HL-60 (cell line): Measurements from ENCODE around the gene CNGA4.

Source experiments
- GABPA ChIP-seq: IDR thresholded peaks from 2 replicates; pipeline ENCODE4 v1.6.1; 2012; ENCODE audit warnings: low read depth
- POLR2AphosphoS5 ChIP-seq: IDR thresholded peaks from 2 replicates; pipeline ENCODE4 v1.6.1; 2012; ENCODE audit warnings: low read depth
- SPI1 ChIP-seq: IDR thresholded peaks from 2 replicates; pipeline ENCODE4 v1.6.1; 2012; ENCODE audit warnings: low read depth, mild to moderate bottlenecking, borderline replicate concordance
- TF ChIP-seq, protein P1 (sequence below): IDR thresholded peaks from 2 replicates; pipeline ENCODE4 v1.6.1; 2012; ENCODE audit warnings: low read depth; ENCODE audit not compliant: insufficient replicate concordance
- TF ChIP-seq, protein P2 (sequence below): IDR thresholded peaks from one replicate; pipeline ENCODE4 v1.5.1; 2011; ENCODE audit warnings: low read length, control low read depth, inconsistent platforms; ENCODE audit not compliant: insufficient read depth

DNA sequence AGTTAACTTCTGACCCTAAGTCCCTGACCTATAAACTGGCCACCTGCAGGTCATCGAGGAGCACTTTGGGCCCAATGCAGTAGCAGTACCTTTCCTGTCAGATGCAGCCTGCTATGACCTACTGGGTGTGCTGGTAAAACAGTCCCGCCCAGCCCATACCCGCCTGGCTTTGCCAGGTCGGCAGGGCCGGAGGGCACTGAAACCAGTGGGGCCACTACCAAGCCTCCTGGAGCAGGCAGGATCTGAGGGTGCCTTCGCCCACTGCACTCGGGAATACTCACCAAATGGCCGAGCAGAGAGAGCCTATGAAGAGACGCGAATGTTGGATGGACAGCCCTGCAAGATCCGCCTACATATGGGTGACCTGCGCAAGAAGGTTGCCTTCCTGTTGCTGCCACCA, 29.1 kb upstream of the CNGA4 start:
- TF ChIP-seq POLR2AphosphoS5 (no peak), GABPA (no peak), SPI1 (no peak)
- TF ChIP-seq, protein P1, sequence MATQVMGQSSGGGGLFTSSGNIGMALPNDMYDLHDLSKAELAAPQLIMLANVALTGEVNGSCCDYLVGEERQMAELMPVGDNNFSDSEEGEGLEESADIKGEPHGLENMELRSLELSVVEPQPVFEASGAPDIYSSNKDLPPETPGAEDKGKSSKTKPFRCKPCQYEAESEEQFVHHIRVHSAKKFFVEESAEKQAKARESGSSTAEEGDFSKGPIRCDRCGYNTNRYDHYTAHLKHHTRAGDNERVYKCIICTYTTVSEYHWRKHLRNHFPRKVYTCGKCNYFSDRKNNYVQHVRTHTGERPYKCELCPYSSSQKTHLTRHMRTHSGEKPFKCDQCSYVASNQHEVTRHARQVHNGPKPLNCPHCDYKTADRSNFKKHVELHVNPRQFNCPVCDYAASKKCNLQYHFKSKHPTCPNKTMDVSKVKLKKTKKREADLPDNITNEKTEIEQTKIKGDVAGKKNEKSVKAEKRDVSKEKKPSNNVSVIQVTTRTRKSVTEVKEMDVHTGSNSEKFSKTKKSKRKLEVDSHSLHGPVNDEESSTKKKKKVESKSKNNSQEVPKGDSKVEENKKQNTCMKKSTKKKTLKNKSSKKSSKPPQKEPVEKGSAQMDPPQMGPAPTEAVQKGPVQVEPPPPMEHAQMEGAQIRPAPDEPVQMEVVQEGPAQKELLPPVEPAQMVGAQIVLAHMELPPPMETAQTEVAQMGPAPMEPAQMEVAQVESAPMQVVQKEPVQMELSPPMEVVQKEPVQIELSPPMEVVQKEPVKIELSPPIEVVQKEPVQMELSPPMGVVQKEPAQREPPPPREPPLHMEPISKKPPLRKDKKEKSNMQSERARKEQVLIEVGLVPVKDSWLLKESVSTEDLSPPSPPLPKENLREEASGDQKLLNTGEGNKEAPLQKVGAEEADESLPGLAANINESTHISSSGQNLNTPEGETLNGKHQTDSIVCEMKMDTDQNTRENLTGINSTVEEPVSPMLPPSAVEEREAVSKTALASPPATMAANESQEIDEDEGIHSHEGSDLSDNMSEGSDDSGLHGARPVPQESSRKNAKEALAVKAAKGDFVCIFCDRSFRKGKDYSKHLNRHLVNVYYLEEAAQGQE: no peak
- TF ChIP-seq, protein P2, sequence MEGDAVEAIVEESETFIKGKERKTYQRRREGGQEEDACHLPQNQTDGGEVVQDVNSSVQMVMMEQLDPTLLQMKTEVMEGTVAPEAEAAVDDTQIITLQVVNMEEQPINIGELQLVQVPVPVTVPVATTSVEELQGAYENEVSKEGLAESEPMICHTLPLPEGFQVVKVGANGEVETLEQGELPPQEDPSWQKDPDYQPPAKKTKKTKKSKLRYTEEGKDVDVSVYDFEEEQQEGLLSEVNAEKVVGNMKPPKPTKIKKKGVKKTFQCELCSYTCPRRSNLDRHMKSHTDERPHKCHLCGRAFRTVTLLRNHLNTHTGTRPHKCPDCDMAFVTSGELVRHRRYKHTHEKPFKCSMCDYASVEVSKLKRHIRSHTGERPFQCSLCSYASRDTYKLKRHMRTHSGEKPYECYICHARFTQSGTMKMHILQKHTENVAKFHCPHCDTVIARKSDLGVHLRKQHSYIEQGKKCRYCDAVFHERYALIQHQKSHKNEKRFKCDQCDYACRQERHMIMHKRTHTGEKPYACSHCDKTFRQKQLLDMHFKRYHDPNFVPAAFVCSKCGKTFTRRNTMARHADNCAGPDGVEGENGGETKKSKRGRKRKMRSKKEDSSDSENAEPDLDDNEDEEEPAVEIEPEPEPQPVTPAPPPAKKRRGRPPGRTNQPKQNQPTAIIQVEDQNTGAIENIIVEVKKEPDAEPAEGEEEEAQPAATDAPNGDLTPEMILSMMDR: no peak
